ENCODE measurements around the gene EHBP1L1. TPM values are rescaled to one million over a fixed set of nuclear protein-coding genes. Genes with fewer than 3 reads are reported as not detected.

EHBP1L1 gene
- total RNA-seq, 3 donors from 2014 or later = 28.0 to 68.8 (median 33.4) TPM

- Histone ChIP-seq H3K4me3 (no peak overlapping the region), H3K27ac (peak overlapping the region in 1 of 2 donors; percentile 19), H3K4me1 (peaks cover 6 to 12% of the 10 kb centered on the region in 2 donors), H3K9me3 (no peaks in the 10 kb centered on the region), H3K36me3 (no peaks in the 10 kb centered on the region), H3K27me3 (no peaks in the 10 kb centered on the region)
- intact Hi-C loops (cut with DNase I; ENCODE audit: low total_unique reads) = no loop called here
- TF ChIP-seq POLR2A (IDR thresholded peaks at IDR 0.05) = no peak
- no peak for TF ChIP-seq POLR2AphosphoS5 (IDR thresholded peaks at IDR 0.05)
- DNase-seq (ENCODE audit: low spot score in 2 of 2) = no peak
Measured at GRCh38 chr11:65537620-65538231, 38.1 kb upstream of the EHBP1L1 start.

DNA sequence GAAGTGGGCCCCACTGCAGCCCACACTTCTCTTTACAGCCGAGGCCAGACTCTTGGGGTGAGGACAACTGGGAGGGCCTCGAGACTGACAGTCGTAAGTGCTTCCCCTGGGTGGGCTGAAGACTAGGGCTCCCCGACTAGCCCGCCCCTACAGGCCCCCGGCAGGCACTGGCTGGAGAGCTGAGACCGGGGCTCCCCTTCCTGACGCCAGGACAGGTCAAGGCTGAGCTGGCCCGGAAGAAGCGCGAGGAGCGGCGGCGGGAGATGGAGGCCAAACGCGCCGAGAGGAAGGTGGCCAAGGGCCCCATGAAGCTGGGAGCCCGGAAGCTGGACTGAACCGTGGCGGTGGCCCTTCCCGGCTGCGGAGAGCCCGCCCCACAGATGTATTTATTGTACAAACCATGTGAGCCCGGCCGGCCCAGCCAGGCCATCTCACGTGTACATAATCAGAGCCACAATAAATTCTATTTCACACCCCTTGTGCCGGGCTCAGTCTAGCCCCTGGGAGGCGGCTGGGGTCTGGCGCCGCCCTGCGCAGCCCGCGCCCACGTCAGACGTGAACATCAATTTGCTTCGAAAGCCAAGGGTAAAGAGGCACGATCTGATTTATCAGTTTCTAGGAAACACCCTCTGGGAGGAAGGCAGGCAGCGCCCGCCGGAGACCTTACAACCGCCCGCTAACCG lies 37.5 kb upstream of the EHBP1L1 start:
- intact Hi-C loops (cut with DNase I; ENCODE audit: low total_unique reads) = no loop called here
- no peaks in the 10 kb centered on the region for H3K36me3 ChIP-seq
- no peak for TF ChIP-seq POLR2A (IDR thresholded peaks at IDR 0.05)
- no peak for TF ChIP-seq CTCF (IDR thresholded peaks at IDR 0.05)
- no peak for TF ChIP-seq POLR2AphosphoS5 (IDR thresholded peaks at IDR 0.05)

GRCh38 chr11:65538915-65539743 lies 36.7 kb upstream of the EHBP1L1 start:
- no peaks in the 10 kb centered on the region for H3K9me3 ChIP-seq
- H3K4me1 ChIP-seq = peaks cover 6 to 12% of the 10 kb centered on the region in 2 donors
- peak overlapping the region in 2 of 3 donors; percentile 56 to 71 for H3K4me3 ChIP-seq
- no peak for TF ChIP-seq POLR2AphosphoS5 (IDR thresholded peaks at IDR 0.05)
- H3K36me3 ChIP-seq = no peaks in the 10 kb centered on the region
- no peaks in the 10 kb centered on the region for H3K27me3 ChIP-seq
- H3K27ac ChIP-seq = peak overlapping the region; percentile 88 to 97
- intact Hi-C loops (cut with DNase I; ENCODE audit: low total_unique reads) = no loop called here
- no peak for DNase-seq (ENCODE audit: low spot score in 2 of 2)

More for the DNA sequence above, 37.5 kb upstream of the EHBP1L1 start:
- DNase-seq (ENCODE audit: low spot score in 2 of 2) = no peak
- peaks cover 6 to 12% of the 10 kb centered on the region in 2 donors for H3K4me1 ChIP-seq
- peak overlapping the region in 1 of 2 donors; percentile 97 for H3K27ac ChIP-seq
- H3K27me3 ChIP-seq = no peaks in the 10 kb centered on the region
- no peak overlapping the region for H3K4me3 ChIP-seq
- no peaks in the 10 kb centered on the region for H3K9me3 ChIP-seq

DNA sequence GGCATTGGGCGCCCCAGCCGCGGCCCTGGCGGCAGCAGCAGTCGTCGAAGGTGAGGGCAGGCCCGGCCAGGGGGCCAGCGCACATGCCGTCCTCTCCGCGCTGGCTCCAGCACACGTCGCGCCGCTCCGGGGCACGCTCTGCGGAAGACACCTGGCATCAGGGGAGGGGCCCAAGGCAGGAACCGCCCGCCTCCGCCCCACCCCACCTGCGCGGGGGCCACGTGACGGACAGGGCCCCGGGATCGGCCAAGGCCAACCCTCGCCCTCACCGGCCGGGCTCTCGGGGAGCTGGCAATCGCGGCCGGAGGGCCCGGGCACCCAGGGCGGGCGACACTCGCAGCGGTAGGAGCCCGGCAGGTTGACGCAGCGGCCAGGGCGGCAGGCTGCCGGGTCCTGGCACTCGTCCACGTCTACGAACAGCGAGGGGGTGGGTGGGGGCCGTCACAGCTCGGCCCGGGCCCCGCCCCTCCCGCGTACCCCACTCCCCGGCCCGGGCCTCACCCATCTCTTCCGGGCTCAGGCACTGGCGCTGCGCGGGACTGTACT lies 36.0 kb upstream of the EHBP1L1 start:
- peak overlapping the region; percentile 41 to 71 (median 56) for H3K4me3 ChIP-seq
- DNase-seq (ENCODE audit: low spot score in 2 of 2) = peak in 1 of 2 donors; percentile 83
- H3K36me3 ChIP-seq = no peaks in the 10 kb centered on the region
- no peak for TF ChIP-seq POLR2AphosphoS5 (IDR thresholded peaks at IDR 0.05)
- no peak for TF ChIP-seq POLR2A (IDR thresholded peaks at IDR 0.05)
- no peak for TF ChIP-seq CTCF (IDR thresholded peaks at IDR 0.05)
- H3K27me3 ChIP-seq = no peaks in the 10 kb centered on the region
- no peaks in the 10 kb centered on the region for H3K9me3 ChIP-seq
- intact Hi-C loops (cut with DNase I; ENCODE audit: low total_unique reads) = loop anchor here (5.0 kb wide), 2 partner anchors 47 to 763 kb away; partner anchors contain the start of gene SF1
- peak overlapping the region; percentile 88 to 97 for H3K27ac ChIP-seq
- peaks cover 6 to 12% of the 10 kb centered on the region in 2 donors for H3K4me1 ChIP-seq

- H3K4me3 ChIP-seq = peak overlapping the region; percentile 41 to 71 (median 56)
- intact Hi-C loops (cut with DNase I; ENCODE audit: low total_unique reads) = loop anchor here (5.0 kb wide), 2 partner anchors 47 to 763 kb away; partner anchors contain the start of gene SF1
Measured at GRCh38 chr11:65540290-65541092, 35.4 kb upstream of the EHBP1L1 start.

More at GRCh38 chr11:65540290-65541092, 35.4 kb upstream of the EHBP1L1 start:
- DNase-seq (ENCODE audit: low spot score in 2 of 2) = peak; percentile 83 to 93
- Histone ChIP-seq H3K9me3 (no peaks in the 10 kb centered on the region), H3K27me3 (no peaks in the 10 kb centered on the region), H3K4me1 (peaks cover 6 to 12% of the 10 kb centered on the region in 2 donors), H3K36me3 (no peaks in the 10 kb centered on the region), H3K27ac (peak overlapping the region; percentile 88 to 97)
- TF ChIP-seq POLR2AphosphoS5 (IDR thresholded peaks at IDR 0.05) (peak; percentile 56 to 74 (median 57)), POLR2A (IDR thresholded peaks at IDR 0.05) (no peak), CTCF (IDR thresholded peaks at IDR 0.05) (peak; percentile 92 to 97 (median 96))
